IPS-11a (cell line): ENCODE measurements around the gene UTP25.
"Not testable (repeated sequence)": the region's sequence is repeated elsewhere in the genome, so short reads cannot be mapped to it uniquely, and the experiment has no call there.

Experiments used
- H3K4me3 ChIP-seq: one replicate; pipeline ENCODE4 v1.5.1; 2013; ENCODE audit warnings: low read depth, low read length, control low read depth

The UTP25 gene

GRCh38 chr1:209870151-209870831, 42.5 kb downstream of the UTP25 start:
- no peak overlapping the region for H3K4me3 ChIP-seq

- H3K4me3 ChIP-seq = no peak overlapping the region
Measured at GRCh38 chr1:209871006-209871405, 43.2 kb downstream of the UTP25 start.

DNA sequence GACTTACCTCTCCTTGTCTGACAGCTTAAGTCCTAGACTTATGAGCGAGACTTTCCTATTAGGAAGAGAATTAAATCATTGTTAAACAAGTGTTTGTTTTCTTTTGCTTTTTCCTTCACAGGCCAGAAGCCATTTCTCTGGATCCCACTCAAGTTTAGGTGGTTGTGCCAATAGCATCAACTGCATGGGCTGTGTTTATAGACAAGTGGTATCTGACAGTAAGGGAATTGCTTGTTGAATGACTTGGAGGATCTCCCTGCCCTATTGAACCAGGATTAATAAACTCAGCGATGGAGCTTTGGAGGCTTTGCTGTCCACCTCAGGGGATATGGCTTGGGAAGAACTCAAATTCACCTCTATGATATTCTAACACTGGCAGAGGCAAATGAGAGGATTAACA, 43.7 kb downstream of the UTP25 start:
- no peak overlapping the region for H3K4me3 ChIP-seq

DNA sequence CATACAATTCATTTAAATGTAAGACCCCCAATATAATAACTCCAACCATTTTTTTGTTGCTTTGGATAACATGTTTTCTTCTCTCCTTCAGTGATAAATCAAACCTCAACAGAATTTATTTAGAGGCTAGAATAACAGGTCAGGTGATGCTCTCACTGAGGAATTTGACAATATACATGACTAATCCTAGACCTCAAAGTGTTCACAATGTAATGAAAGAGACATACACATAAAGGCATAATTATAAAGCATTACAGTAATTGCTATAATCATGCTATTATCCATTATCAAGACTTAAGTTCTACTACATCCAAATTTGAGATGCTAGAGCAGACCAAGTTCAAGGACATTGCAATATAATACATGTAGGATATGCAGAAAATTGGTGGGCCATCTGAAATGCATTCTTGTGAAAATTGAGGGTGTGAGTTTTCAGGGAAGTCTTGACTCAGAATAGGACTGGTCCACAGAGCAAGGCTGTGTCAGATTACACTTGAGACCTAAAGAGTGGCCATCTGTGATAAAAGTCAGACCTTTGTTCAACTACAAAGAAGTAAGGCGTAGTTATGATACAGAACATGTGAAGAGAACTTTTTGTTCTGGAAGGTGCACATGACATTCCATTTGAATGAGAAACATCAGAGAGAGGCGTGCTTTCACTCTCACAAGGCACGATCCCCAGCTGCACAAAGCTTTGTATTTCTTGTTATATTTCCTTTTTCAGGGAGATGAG, 45.5 kb downstream of the UTP25 start:
- H3K4me3 ChIP-seq = no peak overlapping the region

DNA sequence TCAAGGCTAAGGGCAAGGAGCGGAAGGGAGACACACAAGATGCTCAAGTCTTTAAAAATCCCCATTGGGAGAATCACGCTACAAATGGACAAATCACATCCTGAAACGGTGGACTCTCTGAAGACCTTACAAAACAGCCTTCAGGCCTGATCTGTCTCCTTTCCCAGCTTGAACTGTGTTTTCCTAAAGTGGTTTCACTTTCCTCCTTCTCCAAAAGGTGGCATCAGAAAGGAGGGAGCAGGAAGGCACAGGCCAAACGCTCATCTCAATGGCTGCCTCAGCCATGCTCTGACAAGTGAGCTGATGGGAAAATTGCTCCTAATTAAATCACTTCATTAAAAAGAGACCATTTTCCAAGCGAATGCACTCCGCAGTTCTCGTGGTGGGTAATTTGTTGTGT, 47.7 kb downstream of the UTP25 start:
- no peak overlapping the region for H3K4me3 ChIP-seq

- H3K4me3 ChIP-seq = no peak overlapping the region
Measured at GRCh38 chr1:209876078-209876800, 48.5 kb downstream of the UTP25 start.

- H3K4me3 ChIP-seq = no peak overlapping the region
Measured at GRCh38 chr1:209877087-209877764, 49.5 kb downstream of the UTP25 start.

- no peak overlapping the region for H3K4me3 ChIP-seq
Measured at GRCh38 chr1:209878964-209879363, 51.2 kb downstream of the UTP25 start.

DNA sequence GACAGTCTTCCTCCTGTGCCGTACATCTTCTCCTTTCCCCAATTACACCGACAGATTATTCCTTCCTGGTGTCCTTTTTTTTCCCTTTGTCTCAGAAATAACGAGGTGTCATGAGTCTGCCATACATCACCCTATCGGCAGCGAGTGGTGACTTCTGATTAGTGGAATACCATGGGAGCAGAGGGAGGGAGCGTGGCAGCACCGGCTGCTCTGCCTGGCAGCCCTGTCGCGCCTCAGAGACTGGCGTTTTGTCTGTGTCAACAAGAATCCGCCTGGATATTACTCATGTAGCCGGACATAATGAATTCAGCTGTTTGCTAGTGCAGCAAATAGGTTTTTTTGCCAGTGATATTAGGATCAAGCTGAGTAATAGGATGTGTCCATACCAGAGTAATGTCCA, 51.8 kb downstream of the UTP25 start:
- no peak overlapping the region for H3K4me3 ChIP-seq

DNA sequence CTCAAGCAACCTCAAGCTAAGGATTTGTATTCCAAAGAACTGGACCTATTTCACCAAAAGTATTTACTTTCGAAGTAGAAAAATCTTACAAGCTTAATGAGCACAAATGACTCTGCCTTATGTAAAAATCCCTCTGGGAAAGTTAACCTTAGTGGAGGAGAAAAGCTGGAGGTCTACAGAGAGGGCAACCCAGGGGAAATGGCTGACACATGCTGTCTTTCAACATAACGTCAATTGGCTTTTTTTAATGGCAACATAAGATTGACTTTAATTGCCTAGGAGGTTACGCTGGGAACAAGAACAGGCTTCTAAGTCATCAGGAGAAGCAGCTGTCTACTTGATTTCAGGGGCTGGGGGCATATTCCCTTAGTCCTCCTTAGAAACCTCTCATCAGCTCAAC, 52.3 kb downstream of the UTP25 start:
- no peak overlapping the region for H3K4me3 ChIP-seq

DNA sequence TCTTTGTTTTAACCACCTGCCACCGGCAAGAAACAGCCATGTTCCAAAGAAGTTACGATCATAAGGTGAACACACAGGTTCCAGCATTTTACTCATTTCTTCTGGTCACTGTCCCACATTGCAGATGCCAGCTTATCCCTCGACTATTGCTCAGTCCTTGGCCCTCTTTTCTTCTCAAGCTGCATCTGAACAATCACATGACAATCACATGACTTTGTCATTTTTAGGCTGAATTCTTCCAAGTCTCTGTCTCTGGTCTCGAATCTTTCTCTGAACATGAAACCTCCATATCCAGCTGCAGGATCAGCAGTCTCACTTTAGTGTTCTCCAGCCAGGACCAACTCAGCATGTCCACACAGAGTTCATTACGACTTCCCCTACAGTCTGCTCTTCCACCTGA, 53.8 kb downstream of the UTP25 start:
- H3K4me3 ChIP-seq = no peak overlapping the region

- no peak overlapping the region for H3K4me3 ChIP-seq
Measured at GRCh38 chr1:209882286-209882685, 54.5 kb downstream of the UTP25 start.

- no peak overlapping the region for H3K4me3 ChIP-seq
Measured at GRCh38 chr1:209882942-209883340, 55.2 kb downstream of the UTP25 start.

DNA sequence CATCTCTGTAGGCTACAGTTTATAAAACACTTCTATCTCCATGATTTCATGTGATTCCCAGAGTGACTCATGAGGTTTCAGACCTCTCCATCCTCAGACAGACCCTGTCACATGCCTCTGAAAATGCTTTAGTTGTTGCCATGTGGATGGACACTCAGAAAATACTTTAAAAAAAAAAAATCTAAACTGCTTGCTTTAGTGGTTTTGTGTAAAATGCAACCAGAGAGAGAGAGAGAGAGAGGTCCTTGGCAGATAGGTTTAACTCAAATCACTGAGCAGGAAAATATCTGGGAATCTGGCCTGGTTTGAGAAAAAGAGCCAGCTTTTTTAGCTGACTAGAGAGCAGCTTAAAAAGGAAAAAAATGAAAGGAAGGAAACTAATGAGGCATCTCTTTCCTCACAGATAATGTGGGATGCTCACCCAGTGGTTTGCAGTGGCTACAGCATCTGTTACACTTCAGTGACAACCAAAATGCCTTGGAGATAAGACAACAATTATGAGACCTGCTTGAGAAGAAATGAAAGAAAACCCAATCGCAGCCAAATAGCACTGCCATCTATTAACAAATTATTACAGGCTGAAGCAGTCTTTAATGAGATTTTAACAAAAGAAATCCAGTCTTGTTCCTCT, 55.7 kb downstream of the UTP25 start:
- no peak overlapping the region for H3K4me3 ChIP-seq

- no peak overlapping the region for H3K4me3 ChIP-seq
Measured at GRCh38 chr1:209884249-209884648, 56.5 kb downstream of the UTP25 start.

DNA sequence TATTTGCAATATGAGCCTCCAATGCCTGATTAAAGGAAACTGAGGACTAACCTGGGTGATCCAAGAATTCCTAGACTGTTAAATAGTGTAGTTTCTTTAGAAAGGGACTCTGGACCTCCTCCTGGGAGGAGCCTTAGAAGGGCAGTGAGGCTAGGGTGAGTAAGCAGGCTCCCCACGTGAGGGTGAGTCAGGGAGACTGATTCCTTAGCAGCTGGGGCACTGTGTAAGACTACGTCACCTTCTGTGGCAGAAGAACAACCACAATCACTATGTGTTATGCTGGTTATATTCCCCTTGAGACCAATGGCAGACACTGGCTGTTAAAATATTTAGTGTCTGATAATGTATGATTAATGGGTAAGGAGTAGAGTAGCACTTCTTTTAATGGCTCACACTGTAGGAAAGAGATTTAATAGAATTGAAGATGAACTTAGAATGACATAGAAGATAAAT, 56.9 kb downstream of the UTP25 start:
- no peak overlapping the region for H3K4me3 ChIP-seq

GRCh38 chr1:209885403-209886218, 57.8 kb downstream of the UTP25 start:
- no peak overlapping the region for H3K4me3 ChIP-seq

DNA sequence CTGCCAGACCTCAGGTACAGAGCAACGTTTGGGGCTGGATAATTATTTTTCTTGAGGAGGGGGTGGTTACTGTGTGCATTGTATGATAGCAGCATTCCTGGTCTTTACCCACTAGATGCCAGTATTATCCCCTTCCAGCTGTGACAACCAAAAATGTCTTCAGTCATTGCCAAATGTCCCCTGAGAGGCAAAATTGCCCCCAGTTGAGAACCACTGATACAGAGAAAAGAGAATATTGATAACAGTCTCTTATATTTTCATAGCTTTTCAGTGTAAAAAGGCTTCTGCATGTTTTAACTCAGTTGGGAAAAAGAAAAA, 58.4 kb downstream of the UTP25 start:
- H3K4me3 ChIP-seq = no peak overlapping the region

GRCh38 chr1:209888291-209889076, 60.7 kb downstream of the UTP25 start:
- H3K4me3 ChIP-seq = not testable (repeated sequence)

DNA sequence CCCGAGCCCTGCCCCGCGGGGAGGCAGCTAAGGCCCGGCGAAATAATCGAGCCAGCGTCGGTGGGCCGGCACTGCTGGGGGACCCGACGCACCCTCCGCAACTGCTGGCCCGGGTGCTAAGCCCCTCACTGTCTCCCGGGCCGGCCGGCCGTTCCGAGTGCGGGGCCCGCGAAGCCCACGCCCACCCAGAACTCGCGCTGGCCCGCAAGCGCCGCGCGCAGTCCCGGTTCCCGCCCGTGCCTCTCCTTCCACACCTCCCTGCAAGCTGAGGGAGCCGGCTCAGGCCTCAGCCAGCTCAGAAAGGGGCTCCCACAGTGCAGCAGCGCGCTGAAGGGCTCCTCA, 61.3 kb downstream of the UTP25 start:
- H3K4me3 ChIP-seq = no peak overlapping the region
